Adrenal gland (tissue), 5 donors: ENCODE data around the gene SCAPER.

ENCODE experiments used
- CTCF ChIP-seq, 6 experiments: fragments of 450-650 bp in 4 of 6; fragments of 200-600 bp in 2 of 6; sonication (generic) in 1 of 6; IDR thresholded peaks; 1 replicate in 5 of 6; 2 replicates in 1 of 6; pipeline versions ENCODE4 v1.5.1 to v1.8.0; 2016 to 2021; ENCODE audit warnings: antibody characterized with exemption in 6 of 6, mild to moderate bottlenecking in 2 of 6, moderate library complexity in 1 of 6
- POLR2A ChIP-seq, 2 donors: fragments of 450-650 bp; IDR thresholded peaks; one replicate each; pipeline ENCODE4 v1.6.1; 2017; ENCODE audit warnings: antibody characterized with exemption in 2 of 2, mild to moderate bottlenecking in 2 of 2, moderate library complexity in 1 of 2
- donor health status: DM: no; HTN: no; CAD: no.

DNA sequence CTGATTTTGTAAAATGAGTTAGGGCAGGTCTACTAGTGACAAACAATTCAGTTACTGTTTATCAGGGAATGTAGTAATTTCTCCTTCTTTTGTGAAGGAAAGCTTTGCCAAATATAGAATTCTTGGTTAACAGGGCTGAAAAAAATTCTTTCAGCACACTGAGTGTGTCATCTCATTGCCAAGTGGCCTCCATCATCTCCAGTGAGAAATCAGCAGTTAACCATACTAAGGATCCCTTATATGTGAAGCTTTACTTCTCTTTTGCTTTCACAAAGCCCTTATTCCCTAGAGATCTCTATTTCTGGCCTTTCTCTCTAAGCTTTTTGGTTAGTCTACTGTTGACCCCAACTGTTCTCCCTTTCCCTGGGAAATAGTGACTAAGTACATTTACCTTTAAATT lies 269.1 kb downstream of the SCAPER start:
- TF ChIP-seq CTCF (IDR thresholded peaks at IDR 0.05) (no peak), POLR2A (IDR thresholded peaks at IDR 0.05) (no peak)
